ENCODE measurements around the gene DLG2. TPM values are rescaled to one million over a fixed set of nuclear protein-coding genes. Genes with fewer than 3 reads are reported as not detected.

Gene DLG2
- polyA plus RNA-seq, 3 donors, result 0.24 to 0.39 TPM; not detected in 1

DNA sequence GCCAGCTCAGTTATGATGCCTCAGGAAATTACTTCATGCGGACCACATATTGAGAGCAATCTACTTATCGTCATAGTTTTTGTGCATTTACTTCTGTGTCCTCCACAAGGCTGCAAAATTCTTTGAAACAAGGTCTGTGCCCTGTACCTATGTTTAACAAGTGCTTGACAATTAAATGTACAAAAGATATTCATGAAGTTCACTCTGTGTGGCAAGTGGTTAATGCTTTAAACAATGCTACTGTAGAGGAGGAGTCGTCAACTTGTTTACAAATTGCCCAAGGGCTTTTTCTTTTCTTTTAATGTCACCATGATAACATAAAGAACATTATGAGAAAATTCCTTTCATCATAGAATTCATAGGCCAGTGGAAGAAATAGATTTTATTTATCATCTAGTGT is 1469.5 kb downstream of the DLG2 start:
- Mint-ChIP-seq H3K36me3 (no peaks in the 10 kb centered on the region), H3K27me3 (ENCODE audit: low read depth in 3 of 3) (no peaks in the 10 kb centered on the region), H3K4me1 (no peaks in the 10 kb centered on the region), H3K9me3 (peaks cover 0 to 14% (median 3%) of the 10 kb centered on the region in 7 donors), H3K27ac (no peak overlapping the region), H3K4me3 (no peak overlapping the region)
- Histone ChIP-seq H3K27me3 (ENCODE audit: control insufficient read depth in 2 of 2, insufficient read depth in 2 of 2, low read length in 2 of 2) (no peaks in the 10 kb centered on the region), H3K79me2 (ENCODE audit: insufficient read depth, low read length) (no peaks in the 10 kb centered on the region), H2AFZ (ENCODE audit: insufficient read depth, low read depth, low read length, poor library complexity, severe bottlenecking) (no peak overlapping the region), H3K9me3 (replicated peaks in 1 of 2; ENCODE audit: control insufficient read depth in 1 of 2, insufficient read depth in 1 of 2, low read length in 2 of 2) (peaks cover 4 to 12% of the 10 kb centered on the region in 2 donors), H3K4me1 (ENCODE audit: control insufficient read depth in 1 of 2, insufficient read depth in 2 of 2, low read length in 2 of 2) (no peaks in the 10 kb centered on the region), H4K20me1 (ENCODE audit: insufficient read depth, low read length) (no peaks in the 10 kb centered on the region), H3K9ac (ENCODE audit: insufficient read depth, low read length, poor library complexity, severe bottlenecking) (no peak overlapping the region), H3K4me2 (replicated peaks; ENCODE audit: extremely low read depth, low read length, poor library complexity, severe bottlenecking) (no peak overlapping the region), H3K36me3 (replicated peaks in 1 of 2; ENCODE audit: control insufficient read depth in 1 of 2, insufficient read depth in 2 of 2, low read length in 2 of 2) (no peaks in the 10 kb centered on the region), H3K4me3 (replicated peaks in 1 of 3; ENCODE audit: low read depth in 2 of 3, low read length in 3 of 3) (no peak overlapping the region), H3K27ac (ENCODE audit: low read depth in 1 of 2, low read length in 2 of 2) (no peak overlapping the region)
- 100% methylated on average over 2 of the region's 3 CpGs for WGBS (ENCODE audit: insufficient coverage)
- TF ChIP-seq, protein P1, sequence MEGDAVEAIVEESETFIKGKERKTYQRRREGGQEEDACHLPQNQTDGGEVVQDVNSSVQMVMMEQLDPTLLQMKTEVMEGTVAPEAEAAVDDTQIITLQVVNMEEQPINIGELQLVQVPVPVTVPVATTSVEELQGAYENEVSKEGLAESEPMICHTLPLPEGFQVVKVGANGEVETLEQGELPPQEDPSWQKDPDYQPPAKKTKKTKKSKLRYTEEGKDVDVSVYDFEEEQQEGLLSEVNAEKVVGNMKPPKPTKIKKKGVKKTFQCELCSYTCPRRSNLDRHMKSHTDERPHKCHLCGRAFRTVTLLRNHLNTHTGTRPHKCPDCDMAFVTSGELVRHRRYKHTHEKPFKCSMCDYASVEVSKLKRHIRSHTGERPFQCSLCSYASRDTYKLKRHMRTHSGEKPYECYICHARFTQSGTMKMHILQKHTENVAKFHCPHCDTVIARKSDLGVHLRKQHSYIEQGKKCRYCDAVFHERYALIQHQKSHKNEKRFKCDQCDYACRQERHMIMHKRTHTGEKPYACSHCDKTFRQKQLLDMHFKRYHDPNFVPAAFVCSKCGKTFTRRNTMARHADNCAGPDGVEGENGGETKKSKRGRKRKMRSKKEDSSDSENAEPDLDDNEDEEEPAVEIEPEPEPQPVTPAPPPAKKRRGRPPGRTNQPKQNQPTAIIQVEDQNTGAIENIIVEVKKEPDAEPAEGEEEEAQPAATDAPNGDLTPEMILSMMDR (IDR thresholded peaks at IDR 0.05), result no peak
- no peak for DNase-seq
- intact Hi-C loops (cut with micrococcal nuclease), result no loop called here

DNA sequence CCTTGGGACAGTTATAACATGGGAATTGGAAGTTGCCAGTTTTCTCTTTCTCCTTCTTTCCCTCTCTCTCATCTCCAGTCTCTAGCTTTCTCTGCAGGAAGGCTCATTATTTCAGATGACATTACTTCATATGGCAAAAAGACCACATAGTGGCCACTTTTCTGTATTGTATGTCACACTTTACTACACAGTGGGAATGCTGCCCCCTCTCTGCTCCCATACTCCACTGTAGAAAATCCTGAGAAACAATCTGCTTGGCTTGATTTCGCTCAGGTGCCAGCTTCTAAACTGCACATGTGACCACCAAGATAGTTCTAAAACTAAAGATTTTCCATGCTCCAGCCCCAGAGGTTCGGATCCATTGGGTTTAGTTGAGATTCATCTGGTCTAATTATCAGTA is 1480.3 kb downstream of the DLG2 start:
- intact Hi-C loops (cut with micrococcal nuclease), result no loop called here
- TF ChIP-seq, protein P1 (IDR thresholded peaks at IDR 0.05), result no peak
- no CpG with 5 or more reads among the region's 2 CpGs for WGBS (ENCODE audit: insufficient coverage)
- H3K79me2 ChIP-seq (ENCODE audit: insufficient read depth, low read length), result no peaks in the 10 kb centered on the region
- H3K4me2 ChIP-seq (replicated peaks; ENCODE audit: extremely low read depth, low read length, poor library complexity, severe bottlenecking), result no peak overlapping the region
- H3K4me1 Mint-ChIP-seq, result no peaks in the 10 kb centered on the region
- no peaks in the 10 kb centered on the region for H3K27me3 Mint-ChIP-seq (ENCODE audit: low read depth in 3 of 3)
- no peak overlapping the region for H3K9ac ChIP-seq (ENCODE audit: insufficient read depth, low read length, poor library complexity, severe bottlenecking)
- no peak overlapping the region for H3K27ac Mint-ChIP-seq
- no peaks in the 10 kb centered on the region for H3K27me3 ChIP-seq (ENCODE audit: control insufficient read depth in 2 of 2, insufficient read depth in 2 of 2, low read length in 2 of 2)
- H3K27ac ChIP-seq (ENCODE audit: low read depth in 1 of 2, low read length in 2 of 2), result no peak overlapping the region
- H3K36me3 Mint-ChIP-seq, result no peaks in the 10 kb centered on the region
- no peak overlapping the region for H3K4me3 Mint-ChIP-seq
- H3K9me3 ChIP-seq (replicated peaks in 1 of 2; ENCODE audit: control insufficient read depth in 1 of 2, insufficient read depth in 1 of 2, low read length in 2 of 2), result peaks cover 0 to 3% of the 10 kb centered on the region in 2 donors
- peaks cover 0 to 2% (median 0%) of the 10 kb centered on the region in 7 donors for H3K9me3 Mint-ChIP-seq
- H3K4me1 ChIP-seq (ENCODE audit: control insufficient read depth in 1 of 2, insufficient read depth in 2 of 2, low read length in 2 of 2), result no peaks in the 10 kb centered on the region
- no peaks in the 10 kb centered on the region for H3K36me3 ChIP-seq (replicated peaks in 1 of 2; ENCODE audit: control insufficient read depth in 1 of 2, insufficient read depth in 2 of 2, low read length in 2 of 2)
- no peak overlapping the region for H2AFZ ChIP-seq (ENCODE audit: insufficient read depth, low read depth, low read length, poor library complexity, severe bottlenecking)
- no peak overlapping the region for H3K4me3 ChIP-seq (replicated peaks in 1 of 3; ENCODE audit: low read depth in 2 of 3, low read length in 3 of 3)
- no peaks in the 10 kb centered on the region for H4K20me1 ChIP-seq (ENCODE audit: insufficient read depth, low read length)
- DNase-seq, result no peak

All from CD14-positive monocyte (primary cell).